ENCODE results near the gene BRD2. TPM values are rescaled to one million over a fixed set of nuclear protein-coding genes. Genes with fewer than 3 reads are reported as not detected.
A peak's percentile ranks its signal among the peaks of the same experiment; 100 is the strongest.

Gene BRD2
- total RNA-seq, 2 donors from 2014 or later: 99.1 to 171 TPM

DNA sequence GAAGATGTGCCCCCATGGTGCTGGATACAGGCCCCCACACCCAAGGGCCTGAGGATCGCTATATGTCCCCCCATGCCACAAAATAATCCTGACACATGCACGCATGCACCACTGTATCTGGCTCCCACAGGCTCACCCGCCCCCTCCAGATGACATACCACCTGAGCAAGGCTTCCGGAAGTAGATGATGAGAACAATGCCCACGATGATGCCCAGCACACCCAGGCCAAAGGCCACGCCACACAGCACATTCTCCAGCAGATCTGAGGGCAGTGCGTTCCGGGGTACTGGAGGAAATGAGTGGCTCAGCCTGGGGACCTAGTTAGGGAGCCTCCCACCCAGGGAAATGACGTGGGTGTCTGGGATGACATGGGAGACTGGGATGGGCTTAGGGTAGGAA lies 19.3 kb upstream of the BRD2 start:
- H3K27ac ChIP-seq: no peak overlapping the region
- no peaks in the 10 kb centered on the region for H3K9me3 ChIP-seq
- no peaks in the 10 kb centered on the region for H3K27me3 ChIP-seq
- H3K36me3 ChIP-seq (replicated peaks in 1 of 2; ENCODE audit: insufficient read depth in 1 of 2, low read depth in 2 of 2): no peaks in the 10 kb centered on the region
- DNase-seq (no peak), ATAC-seq (no peak)
- intact Hi-C loops (cut with DNase I): loop anchor here (5.0 kb wide), 1 partner anchor 62 kb away; no protein-coding TSS in a partner anchor
- TF ChIP-seq POLR2A (IDR thresholded peaks at IDR 0.05): no peak
- TF ChIP-seq, protein P1, sequence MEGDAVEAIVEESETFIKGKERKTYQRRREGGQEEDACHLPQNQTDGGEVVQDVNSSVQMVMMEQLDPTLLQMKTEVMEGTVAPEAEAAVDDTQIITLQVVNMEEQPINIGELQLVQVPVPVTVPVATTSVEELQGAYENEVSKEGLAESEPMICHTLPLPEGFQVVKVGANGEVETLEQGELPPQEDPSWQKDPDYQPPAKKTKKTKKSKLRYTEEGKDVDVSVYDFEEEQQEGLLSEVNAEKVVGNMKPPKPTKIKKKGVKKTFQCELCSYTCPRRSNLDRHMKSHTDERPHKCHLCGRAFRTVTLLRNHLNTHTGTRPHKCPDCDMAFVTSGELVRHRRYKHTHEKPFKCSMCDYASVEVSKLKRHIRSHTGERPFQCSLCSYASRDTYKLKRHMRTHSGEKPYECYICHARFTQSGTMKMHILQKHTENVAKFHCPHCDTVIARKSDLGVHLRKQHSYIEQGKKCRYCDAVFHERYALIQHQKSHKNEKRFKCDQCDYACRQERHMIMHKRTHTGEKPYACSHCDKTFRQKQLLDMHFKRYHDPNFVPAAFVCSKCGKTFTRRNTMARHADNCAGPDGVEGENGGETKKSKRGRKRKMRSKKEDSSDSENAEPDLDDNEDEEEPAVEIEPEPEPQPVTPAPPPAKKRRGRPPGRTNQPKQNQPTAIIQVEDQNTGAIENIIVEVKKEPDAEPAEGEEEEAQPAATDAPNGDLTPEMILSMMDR (IDR thresholded peaks at IDR 0.05): no peak
- no peak overlapping the region for H3K4me3 ChIP-seq
- WGBS, 2 donors: 71 to 88% methylated on average over 9 of the region's 9 CpGs
- peaks cover 11% of the 10 kb centered on the region for H3K4me1 ChIP-seq

DNA sequence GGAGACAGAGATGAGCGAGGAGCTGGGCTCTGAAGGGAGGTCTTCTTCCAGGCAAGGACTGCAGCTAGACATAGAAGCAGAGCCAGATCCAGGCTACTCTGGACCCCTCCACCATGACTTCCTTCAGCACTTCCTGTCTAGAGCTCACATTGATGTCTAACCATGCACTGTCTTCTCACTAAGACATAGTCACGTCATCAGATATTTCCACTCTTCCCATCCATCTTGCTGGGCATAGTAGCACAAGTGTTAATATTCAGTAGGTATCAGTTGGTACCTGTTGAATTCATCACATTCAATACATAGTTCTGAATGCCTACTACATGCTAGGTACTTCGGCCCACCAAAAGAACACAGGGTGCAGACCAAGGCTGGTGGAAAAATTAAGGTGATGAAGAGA lies 18.4 kb upstream of the BRD2 start:
- no peaks in the 10 kb centered on the region for H3K9me3 ChIP-seq
- intact Hi-C loops (cut with DNase I): no loop called here
- H3K27ac ChIP-seq: no peak overlapping the region
- no peaks in the 10 kb centered on the region for H3K27me3 ChIP-seq
- ATAC-seq (no peak), DNase-seq (no peak)
- TF ChIP-seq, protein P1 (IDR thresholded peaks at IDR 0.05): no peak
- no peak for TF ChIP-seq POLR2A (IDR thresholded peaks at IDR 0.05)
- peaks cover 16% of the 10 kb centered on the region for H3K4me1 ChIP-seq
- whole genome bisulfite sequencing, 2 donors: 71 to 85% methylated on average over 3 of the region's 3 CpGs
- H3K36me3 ChIP-seq (replicated peaks in 1 of 2; ENCODE audit: insufficient read depth in 1 of 2, low read depth in 2 of 2): no peaks in the 10 kb centered on the region
- H3K4me3 ChIP-seq: no peak overlapping the region

DNA sequence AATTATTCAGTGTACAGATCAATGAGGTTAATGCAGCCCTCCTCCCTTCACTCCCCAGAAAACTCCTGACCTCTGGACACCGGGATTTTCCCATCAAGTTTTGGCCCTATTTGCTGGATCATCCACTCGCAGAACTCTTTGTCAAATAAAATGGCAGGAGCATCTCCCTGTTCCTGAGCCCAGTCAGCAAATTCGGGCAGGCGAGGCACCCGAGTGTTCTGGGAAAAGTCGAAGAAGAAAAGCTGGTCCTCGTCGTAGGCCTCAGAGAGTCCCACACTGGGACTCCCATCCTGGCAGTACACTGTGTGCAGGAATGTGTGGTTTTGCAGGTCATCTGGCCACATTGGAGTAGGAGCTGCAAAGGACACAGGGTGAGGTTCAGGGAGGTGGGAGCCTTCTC lies 17.9 kb upstream of the BRD2 start:
- peaks cover 20% of the 10 kb centered on the region for H3K4me1 ChIP-seq
- ATAC-seq (no peak), DNase-seq (no peak)
- no peaks in the 10 kb centered on the region for H3K27me3 ChIP-seq
- no peaks in the 10 kb centered on the region for H3K36me3 ChIP-seq (replicated peaks in 1 of 2; ENCODE audit: insufficient read depth in 1 of 2, low read depth in 2 of 2)
- TF ChIP-seq POLR2A (IDR thresholded peaks at IDR 0.05): no peak
- TF ChIP-seq, protein P1 (IDR thresholded peaks at IDR 0.05): no peak
- H3K4me3 ChIP-seq: no peak overlapping the region
- no peaks in the 10 kb centered on the region for H3K9me3 ChIP-seq
- H3K27ac ChIP-seq: no peak overlapping the region
- intact Hi-C loops (cut with DNase I): no loop called here
- WGBS, 2 donors: 81 to 84% methylated on average over 8 of the region's 8 CpGs

DNA sequence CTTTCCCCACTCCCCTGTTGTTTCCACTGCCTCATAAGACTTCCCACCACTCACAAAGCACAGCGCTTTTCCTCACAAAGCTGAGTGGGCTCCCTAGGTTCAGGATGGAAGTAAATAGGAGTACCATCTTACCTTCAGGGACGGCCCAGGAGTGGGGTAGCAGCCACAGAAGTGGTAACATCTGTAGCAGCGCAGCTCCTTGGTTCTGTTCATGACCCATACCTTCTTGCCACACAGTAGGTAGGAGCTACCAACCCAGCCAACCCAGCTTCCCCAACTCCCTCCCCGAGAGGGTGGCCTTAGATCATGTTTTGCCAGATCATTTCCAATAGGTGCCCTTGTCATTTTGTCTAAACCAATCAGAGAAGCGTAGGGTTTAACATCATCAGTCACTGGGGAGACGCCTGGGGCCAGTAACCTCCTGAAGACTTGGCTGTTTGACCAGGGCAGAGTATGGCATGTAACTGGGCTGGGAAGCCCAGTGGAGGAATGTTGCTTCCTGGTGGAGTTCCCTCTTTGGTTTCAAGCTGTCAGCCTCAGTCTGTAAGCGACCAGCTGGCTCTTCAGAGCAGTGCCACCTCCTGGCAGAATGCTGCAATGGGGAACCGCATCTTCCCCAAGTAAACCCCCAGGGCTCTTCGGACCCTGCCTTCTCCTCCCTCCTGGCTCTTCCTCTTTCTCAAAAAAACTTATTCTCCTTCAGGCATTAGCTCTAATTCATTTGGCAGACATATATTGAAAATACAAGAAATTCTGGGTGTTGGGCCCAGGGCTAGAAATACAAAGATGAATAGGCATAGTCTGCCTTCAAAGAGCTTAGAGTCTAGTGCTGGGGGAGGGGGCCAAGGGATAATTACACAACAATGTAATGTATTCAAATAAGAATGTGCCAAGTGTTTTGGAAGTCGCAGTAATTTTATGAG lies 15.3 kb upstream of the BRD2 start, which contains the start of gene HLA-DMA:
Gene HLA-DMA (minus strand): TSS at position 281 of the 923 bp plus-strand sequence. CDS start 61 bp downstream, at position 220.
- H3K27me3 ChIP-seq: no peaks in the 10 kb centered on the region
- peak; percentile 11 to 93 (median 69) for TF ChIP-seq POLR2A (IDR thresholded peaks at IDR 0.05)
- TF ChIP-seq, protein P1 (IDR thresholded peaks at IDR 0.05): peak; percentile 68 to 94 (median 87)
- intact Hi-C loops (cut with DNase I): no loop called here
- H3K9me3 ChIP-seq: no peaks in the 10 kb centered on the region
- H3K4me3 ChIP-seq: no peak within 1 kb of the TSS
- no peaks in the 10 kb centered on the region for H3K36me3 ChIP-seq (replicated peaks in 1 of 2; ENCODE audit: insufficient read depth in 1 of 2, low read depth in 2 of 2)
- H3K27ac ChIP-seq: peak within 1 kb of the TSS; percentile 48 to 78 (median 75)
- ATAC-seq (peak; percentile 99), DNase-seq (peak; percentile 89 to 98 (median 92))
- peaks cover 22% of the 10 kb centered on the region for H3K4me1 ChIP-seq
- whole genome bisulfite sequencing, 2 donors: 23 to 39% methylated on average over 10 of the region's 10 CpGs

All from body of pancreas (tissue), 4 donors.